ENCODE data around the gene MACO1.
"Not testable (repeated sequence)": the region's sequence is repeated elsewhere in the genome, so short reads cannot be mapped to it uniquely, and the experiment has no call there.

Gene MACO1

DNA sequence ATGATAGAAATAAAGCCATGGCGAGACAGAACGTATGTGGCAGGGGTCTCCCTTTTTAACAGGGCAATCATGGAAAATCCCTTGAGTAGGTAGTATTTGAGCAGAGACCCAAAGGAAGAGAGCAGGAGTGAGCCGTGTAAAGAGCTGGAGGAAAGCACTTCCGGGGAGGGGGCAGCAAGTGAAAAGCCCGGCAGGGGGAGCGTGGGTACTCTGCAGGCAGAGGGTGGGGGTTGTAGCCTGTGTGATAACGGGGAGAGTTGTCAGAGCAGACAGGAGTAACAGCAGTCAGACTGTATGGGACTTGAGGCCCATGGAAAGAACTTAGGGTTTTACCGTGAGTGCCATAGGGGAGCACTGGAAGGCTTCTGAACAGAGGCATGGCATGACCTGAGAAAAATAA is 61.6 kb downstream of the MACO1 start:
- no peak for DNase-seq

GRCh38 chr1:25494952-25495351 is 64.3 kb downstream of the MACO1 start:
- DNase-seq = no peak

DNA sequence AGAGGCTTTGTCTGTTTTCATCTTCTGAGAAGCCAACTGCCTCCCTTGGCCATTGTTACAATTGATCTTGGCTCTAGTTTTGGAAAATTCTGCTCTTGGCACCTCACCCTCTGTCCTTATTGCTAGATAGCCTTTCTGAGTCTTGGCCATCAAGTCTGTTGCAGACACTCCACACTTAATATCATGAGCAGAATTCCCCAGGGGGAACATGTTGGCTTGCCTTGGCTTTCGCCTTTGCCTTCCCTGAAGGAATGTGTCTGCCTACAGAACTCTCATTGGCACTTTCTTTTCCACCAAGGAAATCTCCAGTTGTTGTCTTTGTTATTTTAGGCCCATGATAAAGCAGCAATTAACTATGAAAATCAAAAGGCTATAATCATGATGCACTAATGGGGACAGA is 70.0 kb downstream of the MACO1 start:
- no peak for DNase-seq

GRCh38 chr1:25501235-25502058 is 70.8 kb downstream of the MACO1 start:
- no peak for DNase-seq

GRCh38 chr1:25502957-25503356 is 72.3 kb downstream of the MACO1 start:
- DNase-seq = no peak

GRCh38 chr1:25503551-25504426 is 73.1 kb downstream of the MACO1 start:
- no peak for DNase-seq

DNA sequence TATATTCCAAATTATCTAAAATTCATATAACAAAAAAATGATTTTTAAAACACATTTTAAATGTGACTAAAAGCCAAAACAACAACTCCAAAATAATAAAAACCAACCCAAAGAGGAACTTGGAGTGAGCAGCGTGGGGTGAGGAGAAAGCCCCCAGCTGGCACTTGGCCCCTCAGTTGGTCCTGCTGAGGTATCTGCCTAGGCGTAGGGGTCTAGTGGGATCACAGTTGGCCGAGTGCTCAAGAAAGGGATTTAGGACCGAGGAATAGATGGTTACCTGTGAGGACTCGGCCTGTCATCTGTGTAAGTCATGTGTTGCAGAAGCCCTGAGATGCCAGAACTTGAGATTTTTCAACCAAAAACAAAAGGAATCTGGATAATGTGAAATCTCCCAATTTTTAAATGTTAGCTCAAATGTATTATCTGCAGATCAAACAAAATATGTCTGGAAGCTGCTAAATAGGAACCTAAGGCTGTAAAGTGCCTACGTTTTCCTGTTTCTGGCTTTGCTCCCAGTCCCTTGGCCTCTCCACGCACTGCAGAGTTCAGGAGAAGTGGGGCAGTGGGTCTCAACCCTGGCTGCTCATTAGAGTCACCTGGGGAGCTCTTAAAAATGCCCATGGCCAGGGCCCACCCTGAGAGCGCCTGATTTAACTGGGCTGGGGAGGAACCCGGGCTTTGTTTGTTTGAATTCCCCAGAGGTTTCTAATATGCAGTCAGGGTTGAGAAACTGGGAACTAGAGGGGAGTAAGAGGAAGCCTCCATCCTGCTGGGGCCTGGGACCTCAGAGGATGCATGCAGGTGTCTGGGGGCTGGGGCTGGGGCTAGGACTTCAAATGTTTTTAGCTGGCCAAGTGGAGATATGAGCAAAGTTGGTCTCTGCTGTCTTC is 74.3 kb downstream of the MACO1 start:
- no peak for DNase-seq

- no peak for DNase-seq
Measured at GRCh38 chr1:25505656-25506385, 75.1 kb downstream of the MACO1 start.

GRCh38 chr1:25506566-25507463 is 76.1 kb downstream of the MACO1 start:
- not testable (repeated sequence) for DNase-seq

DNA sequence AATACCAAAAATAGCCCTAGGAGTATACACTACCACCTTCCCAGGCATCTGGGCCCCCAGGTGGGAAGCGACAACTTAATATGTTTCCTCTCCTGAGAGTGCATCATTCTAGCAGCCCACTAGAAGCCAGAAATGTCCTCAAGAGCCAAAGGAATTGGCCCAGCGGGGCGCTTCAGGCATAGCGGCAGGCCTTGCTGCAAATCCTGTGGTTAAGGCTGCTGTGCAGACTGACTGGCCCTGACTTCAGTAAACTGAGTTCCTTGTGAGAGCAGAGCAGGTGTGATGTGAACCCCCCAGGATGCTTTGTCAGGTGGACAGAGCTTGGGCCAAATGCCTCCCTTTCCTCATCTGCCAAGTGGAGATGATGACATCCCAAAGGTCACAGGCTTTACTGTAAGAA is 83.0 kb downstream of the MACO1 start:
- no peak for DNase-seq

DNA sequence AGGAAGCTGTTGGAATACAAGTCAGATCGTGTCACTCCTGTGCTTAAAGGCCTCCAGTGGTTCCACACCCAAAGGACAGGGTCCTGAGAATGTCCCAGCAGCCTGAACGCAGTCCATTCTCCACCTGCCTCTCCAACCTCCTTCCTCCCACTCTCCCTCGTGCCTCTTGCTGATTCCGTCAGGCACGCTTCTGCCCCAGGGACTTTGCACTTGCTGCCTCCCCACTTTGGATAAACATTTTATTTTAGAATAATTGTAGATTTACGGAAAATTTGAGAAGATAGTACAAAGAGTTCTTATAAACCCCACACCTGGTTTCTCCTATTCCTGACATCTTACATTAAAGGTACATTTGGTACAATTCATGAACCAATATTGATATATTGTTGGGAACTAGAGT is 84.3 kb downstream of the MACO1 start:
- DNase-seq = no peak

GRCh38 chr1:25516686-25517085 is 86.0 kb downstream of the MACO1 start:
- no peak for DNase-seq

- DNase-seq = no peak
Measured at GRCh38 chr1:25517476-25518394, 87.0 kb downstream of the MACO1 start.

GRCh38 chr1:25519624-25520023 is 88.9 kb downstream of the MACO1 start:
- DNase-seq = no peak

GRCh38 chr1:25520446-25521061 is 89.9 kb downstream of the MACO1 start:
- DNase-seq = no peak

GRCh38 chr1:25522031-25522655 is 91.4 kb downstream of the MACO1 start:
- no peak for DNase-seq

GRCh38 chr1:25523542-25523941 is 92.8 kb downstream of the MACO1 start:
- no peak for DNase-seq

GRCh38 chr1:25524568-25525360 is 94.1 kb downstream of the MACO1 start:
- no peak for DNase-seq
